AG09309 (cell line): ENCODE results near the gene ZNF208.

Source experiments
- DNase-seq: peaks from one replicate; pipeline ENCODE4 v3.0.0-alpha.2; 2010; ENCODE audit warnings: low read depth
- H3K4me3 ChIP-seq: 2 replicates; pipeline ENCODE4 v1.5.1; 2011; ENCODE audit warnings: mild to moderate bottlenecking, low read depth, low read length, moderate library complexity; ENCODE audit not compliant: control insufficient read depth
- TF ChIP-seq, protein P1 (sequence below): IDR thresholded peaks from 2 replicates; pipeline ENCODE4 v1.5.1; 2011; ENCODE audit warnings: mild to moderate bottlenecking, low read depth, low read length, inconsistent platforms; ENCODE audit not compliant: insufficient read depth, control insufficient read depth; ENCODE audit errors: missing control alignments

The ZNF208 gene

GRCh38 chr19:21883516-21883915, 127.2 kb downstream of the ZNF208 start:
- no peak overlapping the region for H3K4me3 ChIP-seq
- no peak for DNase-seq
- TF ChIP-seq, protein P1, sequence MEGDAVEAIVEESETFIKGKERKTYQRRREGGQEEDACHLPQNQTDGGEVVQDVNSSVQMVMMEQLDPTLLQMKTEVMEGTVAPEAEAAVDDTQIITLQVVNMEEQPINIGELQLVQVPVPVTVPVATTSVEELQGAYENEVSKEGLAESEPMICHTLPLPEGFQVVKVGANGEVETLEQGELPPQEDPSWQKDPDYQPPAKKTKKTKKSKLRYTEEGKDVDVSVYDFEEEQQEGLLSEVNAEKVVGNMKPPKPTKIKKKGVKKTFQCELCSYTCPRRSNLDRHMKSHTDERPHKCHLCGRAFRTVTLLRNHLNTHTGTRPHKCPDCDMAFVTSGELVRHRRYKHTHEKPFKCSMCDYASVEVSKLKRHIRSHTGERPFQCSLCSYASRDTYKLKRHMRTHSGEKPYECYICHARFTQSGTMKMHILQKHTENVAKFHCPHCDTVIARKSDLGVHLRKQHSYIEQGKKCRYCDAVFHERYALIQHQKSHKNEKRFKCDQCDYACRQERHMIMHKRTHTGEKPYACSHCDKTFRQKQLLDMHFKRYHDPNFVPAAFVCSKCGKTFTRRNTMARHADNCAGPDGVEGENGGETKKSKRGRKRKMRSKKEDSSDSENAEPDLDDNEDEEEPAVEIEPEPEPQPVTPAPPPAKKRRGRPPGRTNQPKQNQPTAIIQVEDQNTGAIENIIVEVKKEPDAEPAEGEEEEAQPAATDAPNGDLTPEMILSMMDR: no peak
